H9 (cell line): Measurements from ENCODE around the gene DMRTC1. TPM values are rescaled to one million over a fixed set of nuclear protein-coding genes. Genes with fewer than 3 reads are reported as not detected.
"Not testable (repeated sequence)": the region's sequence is repeated elsewhere in the genome, so short reads cannot be mapped to it uniquely, and the experiment has no call there.

Source experiments
- DNase-seq: peaks from one replicate; pipeline ENCODE4 v3.0.0-alpha.2; 2017
- H2AFZ ChIP-seq: one replicate; pipeline ENCODE4 v1.6.1; 2013; ENCODE audit warnings: mild to moderate bottlenecking, low read length, control low read depth, moderate library complexity
- H2AK5ac ChIP-seq: 2 replicates; pipeline ENCODE4 v1.6.1; 2013; ENCODE audit warnings: low read length, control low read depth, mixed read lengths; ENCODE audit not compliant: insufficient read length
- H2BK120ac ChIP-seq: one replicate; pipeline ENCODE4 v1.6.1; 2013; ENCODE audit warnings: low read depth, mild to moderate bottlenecking, low read length, control low read depth, inconsistent platforms; ENCODE audit not compliant: poor library complexity, severe bottlenecking
- H2BK12ac ChIP-seq: 2 replicates; pipeline ENCODE4 v1.6.1; 2013; ENCODE audit warnings: low read length, control low read depth, mixed read lengths, low read depth; ENCODE audit not compliant: insufficient read length
- H2BK15ac ChIP-seq: 2 replicates; pipeline ENCODE4 v1.6.1; 2013; ENCODE audit warnings: low read depth, low read length, control low read depth
- H2BK20ac ChIP-seq: one replicate; pipeline ENCODE4 v1.6.1; 2013; ENCODE audit warnings: low read depth, mild to moderate bottlenecking, low read length, control low read depth, inconsistent platforms; ENCODE audit not compliant: poor library complexity, severe bottlenecking
- H2BK5ac ChIP-seq: 2 replicates; pipeline ENCODE4 v1.6.1; 2013; ENCODE audit warnings: low read length, control low read depth, mixed read lengths; ENCODE audit not compliant: insufficient read length
- H3K14ac ChIP-seq: 2 replicates; pipeline ENCODE4 v1.6.1; 2013; ENCODE audit warnings: low read length, control low read depth; ENCODE audit not compliant: insufficient read depth
- H3K18ac ChIP-seq: 2 replicates; pipeline ENCODE4 v1.6.1; 2013; ENCODE audit warnings: low read depth, mild to moderate bottlenecking, mixed read lengths, low read length, control low read depth; ENCODE audit not compliant: insufficient read length
- H3K23ac ChIP-seq: 2 replicates; pipeline ENCODE4 v1.6.1; 2013; ENCODE audit warnings: low read length, control low read depth, mixed read lengths, low read depth; ENCODE audit not compliant: insufficient read length
- H3K23me2 ChIP-seq: 2 replicates; pipeline ENCODE4 v1.6.1; 2013; ENCODE audit warnings: low read depth, mild to moderate bottlenecking, mixed read lengths, low read length, control low read depth; ENCODE audit not compliant: insufficient read length, poor library complexity, severe bottlenecking
- H3K27ac ChIP-seq: 2 replicates; pipeline ENCODE4 v1.5.1; 2013; ENCODE audit warnings: low read length, control low read depth, mixed read lengths, low read depth; ENCODE audit not compliant: insufficient read length
- H3K27me3 ChIP-seq: 2 replicates; pipeline ENCODE4 v1.6.1; 2013; ENCODE audit warnings: low read length, control low read depth, inconsistent platforms; ENCODE audit not compliant: insufficient read depth
- H3K4ac ChIP-seq: 2 replicates; pipeline ENCODE4 v1.6.1; 2013; ENCODE audit warnings: low read depth, mild to moderate bottlenecking, control low read depth, inconsistent platforms, low read length, moderate library complexity
- H3K4me1 ChIP-seq: 2 replicates; pipeline ENCODE4 v1.6.1; 2013; ENCODE audit warnings: low read length, control low read depth, inconsistent platforms; ENCODE audit not compliant: insufficient read depth
- H3K4me2 ChIP-seq: 2 replicates; pipeline ENCODE4 v1.6.1; 2013; ENCODE audit warnings: low read length, control low read depth, mixed read lengths; ENCODE audit not compliant: insufficient read length, insufficient read depth
- H3K56ac ChIP-seq: 2 replicates; pipeline ENCODE4 v1.6.1; 2013; ENCODE audit warnings: low read depth, mild to moderate bottlenecking, mixed read lengths, low read length, control low read depth; ENCODE audit not compliant: insufficient read length
- H3K79me1 ChIP-seq: 2 replicates; pipeline ENCODE4 v1.6.1; 2013; ENCODE audit warnings: low read depth, mild to moderate bottlenecking, moderate library complexity, low read length, control low read depth, inconsistent platforms; ENCODE audit not compliant: insufficient read depth, poor library complexity, severe bottlenecking
- H3K79me2 ChIP-seq: 2 replicates; pipeline ENCODE4 v1.6.1; 2013; ENCODE audit warnings: low read length, control low read depth, inconsistent platforms; ENCODE audit not compliant: insufficient read depth
- H3K9ac ChIP-seq: 2 replicates; pipeline ENCODE4 v1.6.1; 2013; ENCODE audit warnings: low read length, control low read depth, mixed read lengths; ENCODE audit not compliant: insufficient read length; ENCODE audit errors: extremely low read depth
- H3K9me3 ChIP-seq: one replicate; pipeline ENCODE4 v1.6.1; 2013; ENCODE audit warnings: low read depth, low read length, inconsistent platforms; ENCODE audit not compliant: control insufficient read depth
- H3T11ph ChIP-seq: one replicate; pipeline ENCODE4 v1.6.1; 2013; ENCODE audit warnings: mild to moderate bottlenecking, low read length, control low read depth, inconsistent platforms
- H4K20me1 ChIP-seq: one replicate; pipeline ENCODE4 v1.6.1; 2013; ENCODE audit not compliant: control insufficient read depth, insufficient read length, insufficient read depth
- H4K5ac ChIP-seq: 2 replicates; pipeline ENCODE4 v1.6.1; 2013; ENCODE audit warnings: low read depth, mild to moderate bottlenecking, mixed read lengths, low read length, control low read depth; ENCODE audit not compliant: insufficient read length
- H4K8ac ChIP-seq: replicated peaks from 2 replicates; pipeline ENCODE4 v1.6.1; 2013; ENCODE audit warnings: low read length, control low read depth, mixed read lengths, low read depth; ENCODE audit not compliant: insufficient read length
- H4K91ac ChIP-seq: 2 replicates; pipeline ENCODE4 v1.6.1; 2013; ENCODE audit warnings: low read depth, mild to moderate bottlenecking, moderate library complexity, mixed read lengths, low read length, control low read depth; ENCODE audit not compliant: insufficient read length
- H3K27ac Mint-ChIP-seq, 3 experiments: 2 replicates in 2 of 3; 3 replicates in 1 of 3; pipeline ENCODE4 v1.8.0; 2020 to 2021; ENCODE audit warnings: mixed read lengths in 3 of 3, mild to moderate bottlenecking in 1 of 3, moderate library complexity in 1 of 3
- H3K27me3 Mint-ChIP-seq: 2 replicates; pipeline ENCODE4 v1.8.0; 2021; ENCODE audit warnings: low read depth, mild to moderate bottlenecking, moderate library complexity, mixed read lengths
- H3K36me3 Mint-ChIP-seq, 3 experiments: 2 replicates in 2 of 3; 3 replicates in 1 of 3; pipeline ENCODE4 v1.8.0; 2020 to 2021; ENCODE audit warnings: low read depth in 3 of 3, mixed read lengths in 3 of 3; ENCODE audit not compliant: insufficient read depth in 1 of 3
- H3K4me1 Mint-ChIP-seq, 2 experiments: 2 replicates each; pipeline ENCODE4 v1.8.0; 2020; ENCODE audit warnings: mixed read lengths in 2 of 2
- H3K4me3 Mint-ChIP-seq, 2 experiments: 2 replicates in 1 of 2; 3 replicates in 1 of 2; pipeline ENCODE4 v1.8.0; 2020 to 2021; ENCODE audit warnings: mild to moderate bottlenecking in 2 of 2, mixed read lengths in 2 of 2, moderate library complexity in 1 of 2
- H3K9me3 Mint-ChIP-seq, 2 experiments: 2 replicates in 1 of 2; 3 replicates in 1 of 2; pipeline ENCODE4 v1.8.0; 2020; ENCODE audit warnings: mild to moderate bottlenecking in 2 of 2, mixed read lengths in 2 of 2, moderate library complexity in 1 of 2
- WGBS: extraction: QIAGEN DNeasy Blood & Tissue Kit; methylation state at CpG from one replicate; pipeline ENCODE4 v1.1.7; 2013; ENCODE audit warnings: missing lambda C conversion rate, low lambda C conversion rate, mixed read lengths; ENCODE audit not compliant: insufficient read length; ENCODE audit errors: extremely low coverage; 5-methylcytosine and 5-hydroxymethylcytosine counted together
- total RNA-seq: library from RNA; stranded (reverse); gene quantifications from 2 replicates; pipeline ENCODE4 v1.2.1, GENCODE V29; 2021

The DMRTC1 gene
- total RNA-seq, 1 experiment from 2014 or later, result not detected

DNA sequence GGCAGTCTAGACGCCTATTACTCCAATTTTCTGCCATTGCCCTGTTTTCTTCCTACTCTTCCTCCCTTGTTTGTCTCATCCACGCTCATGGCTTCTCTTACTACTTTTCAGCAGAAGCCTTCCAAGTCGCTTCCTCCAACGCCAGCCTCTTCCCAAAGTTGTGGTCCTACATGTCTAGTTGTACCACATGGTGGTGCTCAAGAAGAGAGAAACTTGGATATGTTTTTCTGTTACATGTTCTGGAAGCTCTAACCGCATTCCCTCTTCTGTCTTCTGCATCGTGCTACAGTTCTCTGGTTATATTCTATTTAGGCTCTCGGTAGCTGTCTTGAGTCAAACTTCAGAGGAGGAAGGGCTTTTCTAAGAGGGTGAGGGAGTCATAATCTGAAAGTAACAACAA lies 31.2 kb upstream of the DMRTC1 start:
- not testable (repeated sequence) for H3K9me3 ChIP-seq, H3K4me1 Mint-ChIP-seq, H3K79me1 ChIP-seq, H3K27ac Mint-ChIP-seq, H3K9ac ChIP-seq, H4K91ac ChIP-seq, H3K4me3 Mint-ChIP-seq, H3K18ac ChIP-seq, H3K27me3 ChIP-seq, H3K9me3 Mint-ChIP-seq, H3T11ph ChIP-seq, H3K27me3 Mint-ChIP-seq, H3K4me2 ChIP-seq, H2BK15ac ChIP-seq, H3K27ac ChIP-seq, DNase-seq, H3K4me1 ChIP-seq, H3K23me2 ChIP-seq, H2AK5ac ChIP-seq, H4K8ac ChIP-seq, H3K23ac ChIP-seq, H2BK20ac ChIP-seq, H3K4ac ChIP-seq, H4K5ac ChIP-seq, H2BK12ac ChIP-seq, H2BK5ac ChIP-seq, H3K36me3 Mint-ChIP-seq, H3K56ac ChIP-seq, H2BK120ac ChIP-seq, H2AFZ ChIP-seq, H3K79me2 ChIP-seq, H4K20me1 ChIP-seq, H3K14ac ChIP-seq
- no CpG with 5 or more reads among the region's 7 CpGs for whole genome bisulfite sequencing

DNA sequence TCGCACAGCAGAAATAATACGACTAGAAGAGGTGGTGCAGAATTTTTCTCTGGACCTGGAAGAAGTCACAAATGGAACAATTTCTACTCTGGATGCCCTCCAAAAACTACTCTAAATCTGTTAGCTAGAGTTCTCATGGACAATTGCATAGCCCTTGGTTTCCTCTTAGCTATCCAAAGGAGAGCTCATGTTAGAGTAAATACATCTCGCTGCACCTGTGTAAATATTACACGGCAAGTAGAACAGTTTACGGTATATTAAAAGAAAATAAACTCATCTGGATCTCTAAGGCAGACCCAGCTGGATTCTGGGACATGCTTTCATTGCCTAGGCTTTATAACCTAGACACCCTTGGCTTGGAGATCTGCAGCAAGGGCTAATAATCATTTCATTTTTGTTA lies 28.2 kb upstream of the DMRTC1 start:
- H3K36me3 Mint-ChIP-seq, H3T11ph ChIP-seq, H2BK20ac ChIP-seq, H3K4me2 ChIP-seq, H2BK120ac ChIP-seq, H3K4ac ChIP-seq, H4K8ac ChIP-seq, H4K91ac ChIP-seq, H3K27ac ChIP-seq, H3K23me2 ChIP-seq, H3K4me1 ChIP-seq, H3K4me3 Mint-ChIP-seq, H3K79me2 ChIP-seq, H2BK12ac ChIP-seq, H4K20me1 ChIP-seq, H3K18ac ChIP-seq, H3K9me3 ChIP-seq, H3K23ac ChIP-seq, H3K56ac ChIP-seq, H4K5ac ChIP-seq, DNase-seq, H3K27me3 Mint-ChIP-seq, H3K4me1 Mint-ChIP-seq, H3K27ac Mint-ChIP-seq, H3K27me3 ChIP-seq, H2AK5ac ChIP-seq, H2BK15ac ChIP-seq, H3K79me1 ChIP-seq, H3K9ac ChIP-seq, H3K14ac ChIP-seq, H2AFZ ChIP-seq, H2BK5ac ChIP-seq, H3K9me3 Mint-ChIP-seq: not testable (repeated sequence)
- WGBS, result no CpG with 5 or more reads among the region's 5 CpGs
